GM12801 (cell line): ENCODE results near the gene VASH1.

Source experiments
- TF ChIP-seq, protein P1 (sequence below): IDR thresholded peaks from one replicate; pipeline ENCODE4 v1.5.1; 2011; ENCODE audit warnings: control low read depth; ENCODE audit not compliant: insufficient read length; ENCODE audit errors: extremely low read depth

Gene VASH1

DNA sequence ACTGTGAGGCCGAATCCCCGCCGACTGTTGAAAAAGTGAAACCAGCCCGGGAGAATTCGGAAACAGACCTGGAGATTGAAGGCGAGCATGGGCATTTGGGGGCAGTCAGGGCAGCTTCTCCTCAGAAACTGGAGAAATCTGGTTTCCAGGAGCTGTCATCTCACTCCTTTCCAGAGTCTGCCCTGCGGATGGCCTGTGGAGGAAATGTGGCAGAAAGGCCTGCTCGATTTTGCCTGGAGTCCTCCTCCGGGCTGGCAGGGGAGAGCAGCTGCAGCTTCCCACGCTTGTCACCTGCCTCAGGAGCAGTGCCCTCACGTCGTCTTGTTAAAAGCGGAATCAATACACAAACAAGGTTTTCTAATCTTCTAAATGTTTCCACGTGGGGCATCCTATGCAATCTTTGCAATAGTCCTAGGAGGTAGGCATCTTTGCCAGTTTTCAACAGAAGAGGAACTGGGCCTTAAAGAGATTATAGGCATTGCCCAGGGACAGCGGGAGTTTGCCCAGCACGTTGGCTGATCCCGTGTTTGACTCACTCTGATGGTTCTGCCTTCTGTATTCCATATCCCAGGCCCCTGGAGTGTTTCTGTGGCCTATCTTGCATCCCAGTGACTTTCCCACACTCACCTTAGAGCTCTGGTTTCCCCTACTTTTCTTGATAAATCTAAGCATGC lies 67.2 kb downstream of the VASH1 start:
- TF ChIP-seq, protein P1, sequence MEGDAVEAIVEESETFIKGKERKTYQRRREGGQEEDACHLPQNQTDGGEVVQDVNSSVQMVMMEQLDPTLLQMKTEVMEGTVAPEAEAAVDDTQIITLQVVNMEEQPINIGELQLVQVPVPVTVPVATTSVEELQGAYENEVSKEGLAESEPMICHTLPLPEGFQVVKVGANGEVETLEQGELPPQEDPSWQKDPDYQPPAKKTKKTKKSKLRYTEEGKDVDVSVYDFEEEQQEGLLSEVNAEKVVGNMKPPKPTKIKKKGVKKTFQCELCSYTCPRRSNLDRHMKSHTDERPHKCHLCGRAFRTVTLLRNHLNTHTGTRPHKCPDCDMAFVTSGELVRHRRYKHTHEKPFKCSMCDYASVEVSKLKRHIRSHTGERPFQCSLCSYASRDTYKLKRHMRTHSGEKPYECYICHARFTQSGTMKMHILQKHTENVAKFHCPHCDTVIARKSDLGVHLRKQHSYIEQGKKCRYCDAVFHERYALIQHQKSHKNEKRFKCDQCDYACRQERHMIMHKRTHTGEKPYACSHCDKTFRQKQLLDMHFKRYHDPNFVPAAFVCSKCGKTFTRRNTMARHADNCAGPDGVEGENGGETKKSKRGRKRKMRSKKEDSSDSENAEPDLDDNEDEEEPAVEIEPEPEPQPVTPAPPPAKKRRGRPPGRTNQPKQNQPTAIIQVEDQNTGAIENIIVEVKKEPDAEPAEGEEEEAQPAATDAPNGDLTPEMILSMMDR: no peak

DNA sequence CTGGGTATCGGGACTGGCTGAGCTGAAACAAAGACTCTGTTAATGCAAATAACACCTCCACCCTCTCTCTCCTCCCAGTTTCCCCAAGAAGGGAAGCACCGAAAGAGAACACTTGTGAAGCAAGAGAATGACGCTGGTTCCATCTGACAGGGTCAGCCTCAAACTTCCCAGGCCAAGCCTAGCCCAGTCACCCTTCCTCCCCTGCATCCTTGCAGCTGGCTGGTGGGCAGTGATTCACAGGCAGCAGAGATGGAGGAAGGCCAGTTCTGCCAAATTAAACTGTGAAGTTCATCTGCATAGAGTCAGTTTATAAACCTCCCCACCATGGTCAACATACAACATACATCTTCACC lies 67.7 kb downstream of the VASH1 start:
- TF ChIP-seq, protein P1: no peak

DNA sequence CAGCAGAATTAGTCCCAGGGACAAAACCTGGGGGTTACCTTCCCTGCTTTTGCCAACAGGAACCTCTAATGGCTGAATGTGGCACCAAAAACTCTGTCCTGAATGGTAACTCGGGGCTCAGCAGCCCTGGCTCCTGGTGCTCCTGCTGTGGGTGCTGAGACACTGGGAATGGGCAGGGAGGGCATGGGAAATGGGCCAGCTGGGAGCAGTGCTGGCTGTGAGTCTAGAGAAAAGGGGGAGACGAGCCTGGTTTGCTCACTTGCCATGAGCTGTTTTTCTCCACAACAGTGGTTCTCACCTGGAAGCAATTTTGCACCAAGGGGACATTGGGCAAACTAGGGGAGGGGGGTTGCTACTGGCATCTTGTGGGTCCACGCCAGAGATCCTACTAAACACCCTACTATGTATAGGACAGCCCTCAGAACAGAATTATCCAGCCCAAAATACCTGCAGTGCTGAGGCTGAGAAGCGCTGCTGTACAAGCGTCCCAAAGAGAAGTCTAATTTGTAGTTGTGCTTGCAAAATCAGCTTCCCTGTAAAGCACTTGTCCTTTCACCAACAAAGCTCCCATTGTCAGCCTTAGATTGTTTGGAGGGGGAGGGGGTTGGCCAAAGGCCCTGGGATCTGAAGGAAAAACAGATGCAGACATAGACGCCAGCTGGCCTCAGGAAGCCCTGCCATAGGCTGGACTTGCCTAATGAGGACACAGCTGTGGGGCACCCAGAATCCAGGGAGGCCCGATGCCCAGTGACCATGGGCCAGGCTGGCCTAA lies 68.6 kb downstream of the VASH1 start:
- TF ChIP-seq, protein P1: no peak

DNA sequence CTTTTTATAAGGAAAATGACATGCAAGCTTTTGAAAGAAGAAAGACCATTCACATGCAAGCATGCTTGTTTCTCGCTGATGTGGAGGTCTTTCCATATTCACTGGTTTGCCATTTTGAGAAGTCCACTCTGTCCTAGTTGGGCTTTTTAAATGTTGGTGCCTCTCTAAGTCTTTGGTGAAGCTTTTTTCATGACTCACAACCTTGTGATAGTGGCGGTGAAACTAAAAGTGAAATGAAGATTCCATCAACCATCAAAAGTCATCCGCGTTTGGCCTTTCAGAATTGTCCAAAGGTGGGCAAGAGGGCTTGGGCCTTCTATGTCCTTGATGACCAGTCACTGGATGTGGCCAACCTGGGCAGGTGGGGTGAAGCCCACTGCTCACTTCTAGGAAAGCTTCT lies 69.3 kb downstream of the VASH1 start:
- TF ChIP-seq, protein P1: no peak

DNA sequence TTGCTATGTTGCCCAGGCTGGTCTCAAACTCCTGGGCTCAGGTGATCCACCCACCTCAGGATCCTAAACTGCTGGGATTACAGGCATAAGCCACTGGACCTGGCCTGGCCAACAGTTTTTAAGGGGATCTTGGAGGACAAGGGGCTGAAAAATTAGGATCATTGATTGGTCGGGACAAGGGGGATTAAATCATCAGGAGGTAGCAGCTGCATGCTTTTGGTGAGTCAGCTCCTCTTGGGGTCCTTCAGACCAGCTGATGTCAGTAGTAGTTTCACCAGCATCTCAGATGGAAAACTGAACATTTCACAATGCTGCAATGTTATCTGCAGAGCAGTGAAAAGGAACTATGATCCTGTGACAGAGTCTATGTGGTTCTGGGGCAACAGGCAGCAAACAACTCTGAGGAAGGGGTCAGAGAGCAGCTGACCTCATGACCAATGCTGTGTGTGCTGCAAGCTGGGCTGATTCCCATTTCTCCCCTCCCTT lies 71.3 kb downstream of the VASH1 start:
- TF ChIP-seq, protein P1: no peak
